Lung (tissue), 16 donors: ENCODE data around the gene SIK1. TPM values are rescaled to one million over a fixed set of nuclear protein-coding genes. Genes with fewer than 3 reads are reported as not detected.
"Not testable (repeated sequence)": the region's sequence is repeated elsewhere in the genome, so short reads cannot be mapped to it uniquely, and the experiment has no call there.

Experiments used
- ATAC-seq: fragments of 200-7000 bp; cut with Tn5 transposase; one replicate; pipeline ENCODE4 v1.9.1; 2020; ENCODE audit warnings: moderate number of reproducible peaks; ENCODE audit not compliant: insufficient read depth, low FRiP score
- DNase-seq, 3 donors: peaks; one replicate each; pipeline ENCODE4 v3.0.0-alpha.2; 2013 to 2017
- H3K27ac ChIP-seq, 2 donors: one replicate each; pipeline ENCODE4 v1.5.1; 2013; ENCODE audit warnings: mild to moderate bottlenecking in 2 of 2, moderate library complexity in 2 of 2, control low read depth in 1 of 2, inconsistent platforms in 1 of 2, low read depth in 1 of 2, low read length in 1 of 2
- H3K27me3 ChIP-seq, 3 donors: one replicate each; pipeline ENCODE4 v1.5.1; 2013; ENCODE audit warnings: low read length in 2 of 3; ENCODE audit not compliant: control insufficient read depth in 3 of 3, insufficient read depth in 3 of 3
- H3K36me3 ChIP-seq, 4 donors: one replicate each; pipeline ENCODE4 v1.5.1; 2013; ENCODE audit warnings: low read length in 4 of 4, mild to moderate bottlenecking in 1 of 4, moderate library complexity in 1 of 4; ENCODE audit not compliant: control insufficient read depth in 4 of 4, insufficient read depth in 4 of 4
- H3K4me1 ChIP-seq, 5 donors: one replicate each; pipeline ENCODE4 v1.5.1; 2013; ENCODE audit warnings: low read length in 5 of 5, mild to moderate bottlenecking in 2 of 5, moderate library complexity in 1 of 5; ENCODE audit not compliant: control insufficient read depth in 5 of 5, insufficient read depth in 5 of 5
- H3K4me3 ChIP-seq: one replicate; pipeline ENCODE4 v1.5.1; 2013; ENCODE audit warnings: mild to moderate bottlenecking, control low read depth, moderate library complexity
- H3K9ac ChIP-seq, 2 donors: one replicate each; pipeline ENCODE4 v1.5.1; 2013; ENCODE audit warnings: low read length in 2 of 2, control low read depth in 1 of 2; ENCODE audit not compliant: insufficient read depth in 1 of 2
- H3K9me3 ChIP-seq, 4 donors: one replicate each; pipeline ENCODE4 v1.5.1; 2013; ENCODE audit warnings: low read length in 3 of 4, mild to moderate bottlenecking in 1 of 4, moderate library complexity in 1 of 4; ENCODE audit not compliant: control insufficient read depth in 4 of 4, insufficient read depth in 3 of 4
- WGBS, 2 donors: extraction: QIAGEN DNeasy Blood & Tissue Kit; methylation state at CpG; one replicate each; pipeline ENCODE4 v1.1.7; 2013; 5-methylcytosine and 5-hydroxymethylcytosine counted together
- long read RNA-seq, 5 donors: transcript quantifications; one replicate each; lab custom pipeline, GENCODE V29; 2026
- polyA plus RNA-seq, 2 donors: library from polyadenylated mRNA; stranded (reverse); fragments of 200-250 nt; gene quantifications; one replicate each; pipeline ENCODE4 v1.2.1, GENCODE V29; 2013
- total RNA-seq, 2 donors: library from RNA; depleted of rRNA in 1 of 2; stranded (reverse); fragments of >200 nt in 1 of 2; gene quantifications; one replicate each; pipeline ENCODE4 v1.2.1, GENCODE V29; 2014 to 2021
- TF ChIP-seq, protein P1 (sequence below): IDR thresholded peaks from 2 replicates; pipeline ENCODE4 v1.5.1; 2012; ENCODE audit warnings: mild to moderate bottlenecking; ENCODE audit errors: control extremely low read depth, extremely low read depth
- donor health status: control.
- donor health status: control.
- donor health status: Bipolar disorder and iron deficiency.
- donor health status: healthy.
- donor health status: DM: yes; HTN: yes; CAD: no.

Gene SIK1
- 10 to 100 TPM; 29.9 to 34.1 TPM for total RNA-seq
- 10 to 100 TPM in 1 of 2 donors, 1 to 10 TPM in 1; 4.3 to 15.4 TPM for polyA plus RNA-seq
- long read RNA-seq, donor 1, full-length matches to known transcripts, result 2 of 2 reads
- long read RNA-seq, donor 1, partial matches to known transcripts, result 0 of 2 reads
- long read RNA-seq, donor 1, other reads (novel, unspliced or antisense), result 0 of 2 reads
- long read RNA-seq, donor 2, result 0 reads
- long read RNA-seq, donor 3, result 0 reads
- long read RNA-seq, donor 4, result 0 reads
- long read RNA-seq, donor 5, result 0 reads

DNA sequence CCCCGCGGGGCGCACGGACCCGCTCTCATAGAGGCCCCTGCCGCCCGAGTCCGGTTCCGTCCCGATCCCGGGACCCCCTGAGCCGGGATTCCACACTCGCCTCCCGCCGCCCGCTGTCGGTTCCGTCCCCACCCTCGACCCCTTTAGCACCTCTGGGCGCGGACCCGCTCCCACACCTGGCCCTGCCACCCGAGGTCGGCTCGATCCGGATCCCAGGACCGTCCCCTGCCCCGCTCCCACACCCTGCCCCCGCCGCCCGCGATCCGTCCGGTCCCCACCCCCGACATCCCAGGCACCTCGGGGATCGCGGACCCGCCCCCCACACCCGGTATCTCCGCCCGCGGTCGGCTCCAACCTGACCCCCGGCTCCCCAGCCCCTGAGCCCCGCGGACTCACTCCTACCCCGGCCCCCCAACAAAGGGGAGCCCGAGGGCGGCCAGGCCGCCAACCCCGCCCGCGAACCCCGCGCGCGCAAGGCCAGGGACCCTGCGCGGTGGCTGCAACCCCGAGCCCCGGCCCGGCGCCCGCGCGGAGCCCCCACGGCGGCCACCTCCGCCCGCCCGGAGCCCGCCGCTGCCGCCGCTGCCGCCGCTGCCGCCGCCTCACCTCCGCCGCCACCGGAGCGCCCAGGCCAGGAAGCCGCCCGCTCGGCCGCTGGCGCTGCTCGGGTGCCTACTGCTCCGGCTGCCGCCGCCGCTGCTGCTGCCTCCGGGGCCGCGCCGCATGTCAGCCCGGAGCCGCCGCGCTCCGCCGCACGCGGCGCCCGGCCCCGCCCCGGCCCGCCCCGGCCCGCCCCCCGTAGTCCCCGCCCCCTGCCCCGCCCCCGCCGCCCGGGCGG is at the start of gene SIK1:
Gene SIK1, minus strand, starts transcription at position 728 of the 838 bp plus-strand sequence. CDS start 953 bp downstream, outside the sequence.
- WGBS, 2 donors, result 1% methylated on average over 17 of the region's 120 CpGs; no CpG with 5 or more reads in 1 of the 2 donors
- not testable (repeated sequence) for H3K36me3 ChIP-seq, H3K4me1 ChIP-seq, H3K27me3 ChIP-seq, H3K4me3 ChIP-seq, H3K9ac ChIP-seq, H3K27ac ChIP-seq, ATAC-seq, DNase-seq, H3K9me3 ChIP-seq

DNA sequence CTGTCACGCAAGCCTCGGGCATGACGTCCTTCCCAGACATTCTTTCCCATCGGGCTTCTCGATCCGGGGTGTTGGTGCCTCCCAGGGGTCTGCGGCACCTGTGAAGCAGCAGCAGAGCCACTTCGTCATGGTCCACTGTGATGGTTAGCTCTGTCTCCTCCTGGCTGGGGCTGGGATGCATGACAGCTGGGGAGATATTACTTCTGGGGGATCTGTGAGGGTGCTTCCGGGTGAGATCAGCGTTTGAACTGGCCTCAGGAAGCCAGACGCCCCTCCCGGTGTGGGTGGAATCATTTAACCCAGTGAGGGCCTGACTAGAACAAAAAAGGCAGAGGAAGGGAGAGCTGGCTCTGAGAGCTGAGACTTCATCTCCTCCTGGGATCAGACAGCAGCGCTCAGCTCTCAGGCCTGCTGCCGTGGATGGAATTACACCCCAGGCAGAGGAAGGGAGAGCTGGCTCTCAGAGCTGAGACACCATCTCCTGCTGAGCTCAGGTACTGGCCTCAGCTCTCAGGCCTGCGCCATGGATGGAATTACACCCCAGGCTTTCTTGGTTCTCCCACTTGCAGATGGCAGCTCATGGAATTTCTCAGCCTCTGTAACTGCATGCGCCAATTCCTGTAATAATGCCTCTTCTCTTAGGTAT is 44.8 kb upstream of the SIK1 start:
- DNase-seq, H3K27ac ChIP-seq, ATAC-seq, H3K9ac ChIP-seq, H3K27me3 ChIP-seq, H3K9me3 ChIP-seq, H3K36me3 ChIP-seq, H3K4me3 ChIP-seq, H3K4me1 ChIP-seq: not testable (repeated sequence)
- no CpG with 5 or more reads among the region's 16 CpGs for WGBS, 2 donors

- H3K4me3 ChIP-seq, H3K9ac ChIP-seq, H3K27me3 ChIP-seq, ATAC-seq, DNase-seq, H3K9me3 ChIP-seq, H3K27ac ChIP-seq, H3K36me3 ChIP-seq, H3K4me1 ChIP-seq: not testable (repeated sequence)
- WGBS, 2 donors, result no CpG with 5 or more reads among the region's 31 CpGs
Observed at GRCh38 chr21:43469719-43470458, 43.0 kb upstream of the SIK1 start.

- ATAC-seq (no peak), DNase-seq (no peak)
- H3K36me3 ChIP-seq, result no peaks in the 10 kb centered on the region
- no peak overlapping the region for H3K4me3 ChIP-seq
- no peaks in the 10 kb centered on the region for H3K9me3 ChIP-seq
- TF ChIP-seq, protein P1, sequence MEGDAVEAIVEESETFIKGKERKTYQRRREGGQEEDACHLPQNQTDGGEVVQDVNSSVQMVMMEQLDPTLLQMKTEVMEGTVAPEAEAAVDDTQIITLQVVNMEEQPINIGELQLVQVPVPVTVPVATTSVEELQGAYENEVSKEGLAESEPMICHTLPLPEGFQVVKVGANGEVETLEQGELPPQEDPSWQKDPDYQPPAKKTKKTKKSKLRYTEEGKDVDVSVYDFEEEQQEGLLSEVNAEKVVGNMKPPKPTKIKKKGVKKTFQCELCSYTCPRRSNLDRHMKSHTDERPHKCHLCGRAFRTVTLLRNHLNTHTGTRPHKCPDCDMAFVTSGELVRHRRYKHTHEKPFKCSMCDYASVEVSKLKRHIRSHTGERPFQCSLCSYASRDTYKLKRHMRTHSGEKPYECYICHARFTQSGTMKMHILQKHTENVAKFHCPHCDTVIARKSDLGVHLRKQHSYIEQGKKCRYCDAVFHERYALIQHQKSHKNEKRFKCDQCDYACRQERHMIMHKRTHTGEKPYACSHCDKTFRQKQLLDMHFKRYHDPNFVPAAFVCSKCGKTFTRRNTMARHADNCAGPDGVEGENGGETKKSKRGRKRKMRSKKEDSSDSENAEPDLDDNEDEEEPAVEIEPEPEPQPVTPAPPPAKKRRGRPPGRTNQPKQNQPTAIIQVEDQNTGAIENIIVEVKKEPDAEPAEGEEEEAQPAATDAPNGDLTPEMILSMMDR, result no peak
- no peaks in the 10 kb centered on the region for H3K27me3 ChIP-seq
- H3K4me1 ChIP-seq, result peaks cover 0 to 2% (median 0%) of the 10 kb centered on the region in 5 donors
- H3K27ac ChIP-seq, result no peak overlapping the region
- no peak overlapping the region for H3K9ac ChIP-seq
- 75 to 81% methylated on average over 1 of the region's 1 CpG for WGBS, 2 donors
Observed at GRCh38 chr21:43467785-43468184, 40.9 kb upstream of the SIK1 start.

GRCh38 chr21:43465159-43465558 is 38.2 kb upstream of the SIK1 start:
- not testable (repeated sequence) for H3K27ac ChIP-seq, H3K4me3 ChIP-seq, ATAC-seq, H3K9me3 ChIP-seq, H3K27me3 ChIP-seq, H3K9ac ChIP-seq, H3K4me1 ChIP-seq, H3K36me3 ChIP-seq, DNase-seq
- WGBS, 2 donors, result no CpG with 5 or more reads among the region's 5 CpGs

DNA sequence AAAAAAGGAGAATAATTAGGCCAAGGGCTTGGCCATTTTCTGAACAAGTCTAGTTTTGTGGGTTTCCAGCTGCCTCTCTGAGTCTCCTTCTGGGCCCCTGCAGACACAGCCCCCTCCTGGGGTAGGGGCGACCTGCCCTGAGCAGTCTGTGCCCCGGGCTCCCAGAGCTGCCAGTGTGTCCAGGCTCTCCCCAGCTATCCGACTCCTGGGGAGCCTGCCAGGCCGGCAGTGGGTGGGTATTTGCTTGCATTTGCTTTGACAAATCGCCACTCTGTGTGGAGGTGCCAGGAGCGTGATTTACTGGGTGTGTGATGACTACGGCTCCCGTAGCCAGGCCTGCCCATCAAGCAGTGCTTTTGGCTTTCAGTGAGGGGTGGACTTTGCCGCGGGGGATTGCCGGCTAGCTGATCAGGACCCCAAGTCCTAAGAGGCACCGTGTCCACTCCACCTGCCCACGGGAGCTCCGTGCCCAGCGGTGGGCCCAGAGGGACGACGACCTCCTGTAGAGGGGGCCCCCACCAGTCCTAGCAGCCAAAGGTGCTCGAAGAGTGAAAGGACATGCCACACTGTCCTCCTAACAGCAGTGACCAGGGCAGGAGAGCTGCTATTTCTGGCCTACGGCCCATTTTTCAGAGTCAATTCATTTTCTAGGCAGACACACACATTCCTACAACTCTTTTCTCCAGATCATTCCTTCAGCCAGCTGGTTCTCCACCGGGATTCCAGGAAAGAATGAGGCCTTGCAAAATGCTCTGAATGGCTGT is 36.7 kb upstream of the SIK1 start:
- not testable (repeated sequence) for H3K9me3 ChIP-seq, H3K4me3 ChIP-seq, H3K27me3 ChIP-seq, H3K27ac ChIP-seq, H3K4me1 ChIP-seq, H3K9ac ChIP-seq, H3K36me3 ChIP-seq, DNase-seq, ATAC-seq
- 41 to 94% methylated on average over 2 to 3 of the region's 20 CpGs for WGBS, 2 donors
